Measurements from ENCODE around the gene ACAP1.
A peak's percentile ranks its signal among the peaks of the same experiment; 100 is the strongest.

The ACAP1 gene

GRCh38 chr17:7313088-7313889 lies 23.0 kb upstream of the ACAP1 start:
- TF ChIP-seq ZBTB7A (IDR thresholded peaks at IDR 0.05; ENCODE audit: low read depth): no peak
- TF ChIP-seq NFIC (IDR thresholded peaks at IDR 0.05): no peak
- no peak for TF ChIP-seq TAF1 (IDR thresholded peaks at IDR 0.05; ENCODE audit: low read depth)
- TF ChIP-seq YY1 (IDR thresholded peaks at IDR 0.05; ENCODE audit: low read depth): no peak
- TF ChIP-seq CREB1 (IDR thresholded peaks at IDR 0.05; ENCODE audit: low read depth): no peak
- no peak for TF ChIP-seq REST (IDR thresholded peaks at IDR 0.05; ENCODE audit: low read depth)
- no peak for TF ChIP-seq EP300 (IDR thresholded peaks at IDR 0.05; ENCODE audit: borderline replicate concordance)

GRCh38 chr17:7313890-7314718 lies 22.2 kb upstream of the ACAP1 start:
- TF ChIP-seq REST (IDR thresholded peaks at IDR 0.05; ENCODE audit: low read depth): no peak

GRCh38 chr17:7314719-7315569 lies 21.4 kb upstream of the ACAP1 start, which contains the start of gene GPS2:
GPS2 (minus strand) TSS chr17:7315360; CDS start chr17:7315052, 308 bp downstream.
- TF ChIP-seq FOXM1 (IDR thresholded peaks at IDR 0.05; ENCODE audit: borderline replicate concordance, low read depth) (no peak), TCF12 (IDR thresholded peaks at IDR 0.05; ENCODE audit: low read depth) (peak; percentile 57; the same call in 1 of the 2 replicates), TAF1 (IDR thresholded peaks at IDR 0.05; ENCODE audit: low read depth) (peak; percentile 79), USF1 (IDR thresholded peaks at IDR 0.05) (peak; percentile 71), EP300 (IDR thresholded peaks at IDR 0.05; ENCODE audit: borderline replicate concordance) (0 out of 2 replicates have a peak, but pooled peaks have one; percentile 17), RAD21 (IDR thresholded peaks at IDR 0.05; ENCODE audit: low read depth) (no peak; the same call in 1 of the 2 replicates), EGR1 (IDR thresholded peaks at IDR 0.05) (no peak), YY1 (IDR thresholded peaks at IDR 0.05; ENCODE audit: low read depth) (peak; percentile 69; the same call in 1 of the 2 replicates), NFIC (IDR thresholded peaks at IDR 0.05) (no peak), CREB1 (IDR thresholded peaks at IDR 0.05; ENCODE audit: low read depth) (peak; percentile 84), REST (IDR thresholded peaks at IDR 0.05; ENCODE audit: low read depth) (peak; percentile 87), TEAD4 (IDR thresholded peaks at IDR 0.05) (no peak), CEBPB (IDR thresholded peaks at IDR 0.05) (no peak), ZBTB7A (IDR thresholded peaks at IDR 0.05; ENCODE audit: low read depth) (no peak), MAX (IDR thresholded peaks at IDR 0.05) (peak; percentile 68)

- TF ChIP-seq EP300 (IDR thresholded peaks at IDR 0.05; ENCODE audit: borderline replicate concordance) (0 out of 2 replicates have a peak, but pooled peaks have one; percentile 5), USF1 (IDR thresholded peaks at IDR 0.05) (no peak)
Measured at GRCh38 chr17:7315570-7316235, 20.6 kb upstream of the ACAP1 start.
